Measurements from ENCODE around the gene POLG.

GRCh38 chr15:89359471-89360293 lies 25.1 kb upstream of the POLG start:
- TF ChIP-seq CTCF (IDR thresholded peaks at IDR 0.05; ENCODE audit: borderline replicate concordance, extremely low read depth, low read length, poor library complexity, severe bottlenecking): no peak
- TF ChIP-seq EZH2 (IDR thresholded peaks at IDR 0.05; ENCODE audit: borderline replicate concordance, low read depth, low read length, severe bottlenecking): no peak
